MM.1S (cell line): ENCODE measurements around the gene SCLY.

Experiments used
- DNase-seq: peaks from one replicate; pipeline ENCODE4 v3.0.0-alpha.2; 2015
- H2AFZ ChIP-seq: fragments of 300-600 bp; sonication (generic); 2 replicates; pipeline ENCODE4 v1.6.0; 2016; ENCODE audit warnings: antibody characterized with exemption, low read length
- H3F3A ChIP-seq: fragments of 300-600 bp; sonication (generic); 2 replicates; pipeline ENCODE4 v1.6.1; 2016; ENCODE audit warnings: mild to moderate bottlenecking, antibody characterized with exemption, low read length, moderate library complexity, mixed read lengths; ENCODE audit not compliant: insufficient read depth
- H3K27ac ChIP-seq: fragments of 300-600 bp; sonication (generic); 2 replicates; pipeline ENCODE4 v1.5.1; 2016; ENCODE audit warnings: mild to moderate bottlenecking, low read length
- H3K27me3 ChIP-seq: fragments of 300-600 bp; sonication (generic); replicated peaks from 2 replicates; pipeline ENCODE4 v1.6.0; 2016; ENCODE audit warnings: low read length; ENCODE audit not compliant: insufficient read depth
- H3K36me3 ChIP-seq: fragments of 300-600 bp; sonication (generic); replicated peaks from 2 replicates; pipeline ENCODE4 v1.6.1; 2016; ENCODE audit warnings: mild to moderate bottlenecking, low read length, mixed read lengths; ENCODE audit not compliant: insufficient read depth
- H3K4me1 ChIP-seq: fragments of 300-600 bp; sonication (generic); 2 replicates; pipeline ENCODE4 v1.6.1; 2016; ENCODE audit warnings: low read length, mixed read lengths
- H3K4me2 ChIP-seq: fragments of 300-600 bp; sonication (generic); 2 replicates; pipeline ENCODE4 v1.6.0; 2016; ENCODE audit warnings: low read depth, low read length
- H3K4me3 ChIP-seq: fragments of 300-600 bp; sonication (generic); 2 replicates; pipeline ENCODE4 v1.5.1; 2016; ENCODE audit warnings: low read length, mixed read lengths
- H3K79me2 ChIP-seq: fragments of 300-600 bp; sonication (generic); 2 replicates; pipeline ENCODE4 v1.6.1; 2016; ENCODE audit warnings: mixed run types, low read length, mixed read lengths
- H3K9ac ChIP-seq: fragments of 300-600 bp; sonication (generic); 2 replicates; pipeline ENCODE4 v1.6.1; 2016; ENCODE audit warnings: low read length, mixed read lengths
- H3K9me2 ChIP-seq: fragments of 300-600 bp; sonication (generic); replicated peaks from 2 replicates; pipeline ENCODE4 v1.6.1; 2016; ENCODE audit warnings: mild to moderate bottlenecking, low read length, mixed read lengths; ENCODE audit not compliant: insufficient read depth
- H3K9me3 ChIP-seq: fragments of 300-600 bp; sonication (generic); replicated peaks from 2 replicates; pipeline ENCODE4 v1.6.1; 2016; ENCODE audit warnings: mild to moderate bottlenecking, low read length, mixed read lengths; ENCODE audit not compliant: insufficient read depth
- H4K20me1 ChIP-seq: fragments of 300-600 bp; sonication (generic); 2 replicates; pipeline ENCODE4 v1.6.1; 2016; ENCODE audit warnings: mild to moderate bottlenecking, low read length, moderate library complexity, mixed read lengths; ENCODE audit not compliant: insufficient read depth
- CTCF ChIP-seq: fragments of 300-600 bp; sonication (generic); IDR thresholded peaks from 2 replicates; pipeline ENCODE4 v1.5.1; 2016; ENCODE audit warnings: antibody characterized with exemption, low read length, mixed read lengths
- EZH2 ChIP-seq: fragments of 300-600 bp; sonication (generic); optimal IDR thresholded peaks from 2 replicates; pipeline ENCODE3; 2017; ENCODE audit warnings: low read depth, mild to moderate bottlenecking, antibody characterized with exemption, low read length, mixed read lengths
- EZH2phosphoT487 ChIP-seq: fragments of 300-600 bp; sonication (generic); IDR thresholded peaks from 2 replicates; pipeline ENCODE4 v1.6.1; 2018; ENCODE audit warnings: antibody characterized with exemption, low read length

The SCLY gene

GRCh38 chr2:238021327-238021726 is 39.5 kb upstream of the SCLY start:
- TF ChIP-seq EZH2 (no peak), CTCF (no peak), EZH2phosphoT487 (no peak)
- Histone ChIP-seq H3K27ac (no peak overlapping the region), H4K20me1 (no peaks in the 10 kb centered on the region), H3K36me3 (no peaks in the 10 kb centered on the region), H3K9ac (no peak overlapping the region), H3K79me2 (no peaks in the 10 kb centered on the region), H3K4me2 (no peak overlapping the region), H3K9me3 (no peaks in the 10 kb centered on the region), H3F3A (no peaks in the 10 kb centered on the region), H3K9me2 (no peaks in the 10 kb centered on the region), H3K4me1 (no peaks in the 10 kb centered on the region), H3K27me3 (no peaks in the 10 kb centered on the region), H3K4me3 (no peak overlapping the region), H2AFZ (no peak overlapping the region)
- DNase-seq: no peak

GRCh38 chr2:238022594-238023157 is 38.1 kb upstream of the SCLY start:
- DNase-seq: no peak
- no peaks in the 10 kb centered on the region for H4K20me1 ChIP-seq
- H3K4me2 ChIP-seq: no peak overlapping the region
- H3K27me3 ChIP-seq: no peaks in the 10 kb centered on the region
- H3K9me2 ChIP-seq: no peaks in the 10 kb centered on the region
- no peak overlapping the region for H3K27ac ChIP-seq
- no peak overlapping the region for H2AFZ ChIP-seq
- no peak overlapping the region for H3K4me3 ChIP-seq
- H3K9me3 ChIP-seq: no peaks in the 10 kb centered on the region
- no peaks in the 10 kb centered on the region for H3K79me2 ChIP-seq
- no peaks in the 10 kb centered on the region for H3F3A ChIP-seq
- TF ChIP-seq EZH2phosphoT487 (no peak), EZH2 (no peak), CTCF (no peak)
- H3K36me3 ChIP-seq: no peaks in the 10 kb centered on the region
- H3K4me1 ChIP-seq: no peaks in the 10 kb centered on the region
- H3K9ac ChIP-seq: no peak overlapping the region

- H3K9ac ChIP-seq: no peak overlapping the region
- no peak overlapping the region for H3K27ac ChIP-seq
- no peak for DNase-seq
- H3K4me1 ChIP-seq: no peaks in the 10 kb centered on the region
- no peak overlapping the region for H2AFZ ChIP-seq
- no peaks in the 10 kb centered on the region for H4K20me1 ChIP-seq
- no peaks in the 10 kb centered on the region for H3K36me3 ChIP-seq
- no peaks in the 10 kb centered on the region for H3K9me3 ChIP-seq
- H3K27me3 ChIP-seq: no peaks in the 10 kb centered on the region
- H3F3A ChIP-seq: no peaks in the 10 kb centered on the region
- no peaks in the 10 kb centered on the region for H3K79me2 ChIP-seq
- no peak overlapping the region for H3K4me3 ChIP-seq
- H3K4me2 ChIP-seq: no peak overlapping the region
- no peaks in the 10 kb centered on the region for H3K9me2 ChIP-seq
- TF ChIP-seq EZH2 (no peak), EZH2phosphoT487 (no peak), CTCF (no peak)
These were observed 37.2 kb upstream of the SCLY start for GRCh38 chr2:238023608-238024007.
